HUES6 (cell line): ENCODE results near the gene FAM32A.

Experiments
- H3K27ac ChIP-seq: 2 replicates; pipeline ENCODE4 v1.7.0; 2013; ENCODE audit warnings: low read depth, mild to moderate bottlenecking, low read length, inconsistent platforms
- H3K27me3 ChIP-seq: 2 replicates; pipeline ENCODE4 v1.6.1; 2013; ENCODE audit warnings: low read length; ENCODE audit not compliant: control insufficient read depth, insufficient read depth
- H3K36me3 ChIP-seq: 2 replicates; pipeline ENCODE4 v1.6.1; 2013; ENCODE audit warnings: low read length; ENCODE audit not compliant: control insufficient read depth, insufficient read depth
- H3K4me1 ChIP-seq: 2 replicates; pipeline ENCODE4 v1.6.1; 2013; ENCODE audit warnings: low read length; ENCODE audit not compliant: control insufficient read depth, insufficient read depth
- H3K4me3 ChIP-seq: 2 replicates; pipeline ENCODE4 v1.5.1; 2013; ENCODE audit warnings: low read depth, low read length
- H3K9ac ChIP-seq: one replicate; pipeline ENCODE4 v1.6.1; 2013; ENCODE audit warnings: mild to moderate bottlenecking, low read length
- H3K9me3 ChIP-seq: 2 replicates; pipeline ENCODE4 v1.6.1; 2013; ENCODE audit warnings: low read depth, low read length; ENCODE audit not compliant: control insufficient read depth, insufficient read depth

Gene FAM32A

GRCh38 chr19:16148443-16149229 is 36.6 kb upstream of the FAM32A start:
- H3K27me3 ChIP-seq = no peaks in the 10 kb centered on the region
- H3K4me1 ChIP-seq = peaks cover 5% of the 10 kb centered on the region; the same call in 1 of the 2 replicates
- H3K36me3 ChIP-seq = no peaks in the 10 kb centered on the region
- no peak overlapping the region for H3K9ac ChIP-seq
- H3K4me3 ChIP-seq = no peak overlapping the region
- no peaks in the 10 kb centered on the region for H3K9me3 ChIP-seq
- no peak overlapping the region for H3K27ac ChIP-seq

GRCh38 chr19:16153582-16154336 is 31.5 kb upstream of the FAM32A start:
- Histone ChIP-seq H3K27ac (no peak overlapping the region), H3K36me3 (no peaks in the 10 kb centered on the region), H3K27me3 (no peaks in the 10 kb centered on the region), H3K4me1 (no peaks in the 10 kb centered on the region), H3K4me3 (no peak overlapping the region), H3K9me3 (no peaks in the 10 kb centered on the region), H3K9ac (no peak overlapping the region)

- Histone ChIP-seq H3K27me3 (no peaks in the 10 kb centered on the region), H3K9ac (no peak overlapping the region), H3K4me3 (no peak overlapping the region), H3K27ac (no peak overlapping the region), H3K36me3 (no peaks in the 10 kb centered on the region), H3K9me3 (no peaks in the 10 kb centered on the region), H3K4me1 (no peaks in the 10 kb centered on the region)
Measured at GRCh38 chr19:16154557-16154956, 30.7 kb upstream of the FAM32A start.

- Histone ChIP-seq H3K36me3 (no peaks in the 10 kb centered on the region), H3K4me1 (no peaks in the 10 kb centered on the region), H3K27me3 (no peaks in the 10 kb centered on the region), H3K9ac (no peak overlapping the region), H3K9me3 (no peaks in the 10 kb centered on the region), H3K27ac (no peak overlapping the region), H3K4me3 (no peak overlapping the region)
Measured at GRCh38 chr19:16155128-16155527, 30.1 kb upstream of the FAM32A start.

GRCh38 chr19:16156904-16157303 is 28.3 kb upstream of the FAM32A start:
- no peaks in the 10 kb centered on the region for H3K9me3 ChIP-seq
- no peaks in the 10 kb centered on the region for H3K27me3 ChIP-seq
- H3K4me3 ChIP-seq = no peak overlapping the region
- no peaks in the 10 kb centered on the region for H3K36me3 ChIP-seq
- H3K9ac ChIP-seq = no peak overlapping the region
- no peak overlapping the region for H3K27ac ChIP-seq
- H3K4me1 ChIP-seq = no peaks in the 10 kb centered on the region; the same call in 1 of the 2 replicates

- no peaks in the 10 kb centered on the region; the same call in 1 of the 2 replicates for H3K4me1 ChIP-seq
- H3K27me3 ChIP-seq = no peaks in the 10 kb centered on the region
- no peak overlapping the region for H3K27ac ChIP-seq
- H3K9ac ChIP-seq = no peak overlapping the region
- no peaks in the 10 kb centered on the region for H3K9me3 ChIP-seq
- no peaks in the 10 kb centered on the region for H3K36me3 ChIP-seq
- H3K4me3 ChIP-seq = no peak overlapping the region
Measured at GRCh38 chr19:16157601-16158000, 27.6 kb upstream of the FAM32A start.

- Histone ChIP-seq H3K36me3 (no peaks in the 10 kb centered on the region), H3K27me3 (no peaks in the 10 kb centered on the region), H3K9ac (no peak overlapping the region), H3K4me1 (no peaks in the 10 kb centered on the region; the same call in 1 of the 2 replicates), H3K9me3 (no peaks in the 10 kb centered on the region), H3K4me3 (no peak overlapping the region), H3K27ac (no peak overlapping the region)
Measured at GRCh38 chr19:16159655-16160054, 25.6 kb upstream of the FAM32A start.

GRCh38 chr19:16160445-16160942 is 24.7 kb upstream of the FAM32A start:
- no peak overlapping the region for H3K4me3 ChIP-seq
- H3K27ac ChIP-seq = no peak overlapping the region
- no peaks in the 10 kb centered on the region; the same call in 1 of the 2 replicates for H3K4me1 ChIP-seq
- H3K27me3 ChIP-seq = no peaks in the 10 kb centered on the region
- no peaks in the 10 kb centered on the region for H3K9me3 ChIP-seq
- no peak overlapping the region for H3K9ac ChIP-seq
- no peaks in the 10 kb centered on the region for H3K36me3 ChIP-seq

- Histone ChIP-seq H3K27me3 (no peaks in the 10 kb centered on the region), H3K36me3 (no peaks in the 10 kb centered on the region), H3K9ac (no peak overlapping the region), H3K9me3 (no peaks in the 10 kb centered on the region), H3K4me3 (no peak overlapping the region), H3K27ac (no peak overlapping the region), H3K4me1 (no peaks in the 10 kb centered on the region; the same call in 1 of the 2 replicates)
Measured at GRCh38 chr19:16160943-16161560, 24.2 kb upstream of the FAM32A start.

GRCh38 chr19:16161840-16162239 is 23.4 kb upstream of the FAM32A start:
- Histone ChIP-seq H3K36me3 (no peaks in the 10 kb centered on the region), H3K27me3 (no peaks in the 10 kb centered on the region), H3K9ac (no peak overlapping the region), H3K4me3 (no peak overlapping the region), H3K27ac (no peak overlapping the region), H3K4me1 (no peaks in the 10 kb centered on the region; the same call in 1 of the 2 replicates), H3K9me3 (no peaks in the 10 kb centered on the region)
